Measurements from ENCODE around the gene ZNF185.

- no peak for TF ChIP-seq CTCF (IDR thresholded peaks at IDR 0.05 in 4 of 5, conservative IDR thresholded peaks at IDR 0.05 in 1 of 5)
- TF ChIP-seq POLR2A (IDR thresholded peaks at IDR 0.05) = no peak
Measured at GRCh38 chrX:152884171-152884570, 13.7 kb upstream of the ZNF185 start.
